ENCODE measurements around the gene LDLRAD4.
"Not testable (repeated sequence)": the region's sequence is repeated elsewhere in the genome, so short reads cannot be mapped to it uniquely, and the experiment has no call there.

Gene LDLRAD4

DNA sequence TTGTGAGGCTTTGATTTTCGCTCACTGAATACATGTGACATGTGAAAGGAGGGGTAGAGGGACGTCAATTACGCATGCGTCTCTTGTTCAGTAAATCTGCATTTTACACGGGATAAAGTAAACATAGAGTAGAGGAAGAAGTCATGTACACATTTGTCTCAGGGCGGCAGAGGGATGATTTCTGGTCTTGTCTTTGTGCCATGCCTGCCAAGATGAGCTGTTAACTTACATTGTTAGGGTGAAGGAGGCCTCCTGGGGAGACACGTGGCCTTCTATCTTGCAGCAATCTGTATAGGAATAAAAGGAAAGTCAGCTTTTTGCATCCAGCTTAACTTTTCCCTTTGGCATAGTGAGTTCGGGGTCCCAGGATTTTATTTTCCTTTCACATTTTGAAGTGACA lies 106.3 kb downstream of the LDLRAD4 start:
- in situ Hi-C loops (cut with MboI; ENCODE audit: low sequenced_read_pairs): no loop called here

- in situ Hi-C loops (cut with MboI; ENCODE audit: low sequenced_read_pairs): no loop called here
Measured at GRCh38 chr18:13328213-13328612, 109.7 kb downstream of the LDLRAD4 start.

- in situ Hi-C loops (cut with MboI; ENCODE audit: low sequenced_read_pairs): no loop called here
Measured at GRCh38 chr18:13330996-13331395, 112.4 kb downstream of the LDLRAD4 start.

DNA sequence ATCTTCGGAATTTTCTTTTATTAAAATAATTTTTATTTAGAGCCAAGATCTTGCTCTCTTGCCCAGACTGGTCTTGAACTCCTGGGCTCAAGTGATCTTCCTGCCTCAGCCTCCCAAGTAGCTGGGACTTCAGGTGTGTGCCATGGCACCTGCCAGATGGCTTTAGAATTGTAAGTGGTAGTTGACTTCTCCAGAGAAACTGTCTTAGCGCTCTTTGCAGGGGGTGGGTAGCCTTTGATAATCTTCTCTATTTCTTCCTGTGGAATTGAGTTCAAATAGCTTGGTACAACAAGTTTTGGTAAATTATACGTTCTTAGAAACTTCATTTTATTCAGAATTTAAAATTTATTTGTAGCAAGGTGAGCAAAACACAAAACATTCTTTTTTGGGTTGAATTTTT lies 113.3 kb downstream of the LDLRAD4 start:
- in situ Hi-C loops (cut with MboI; ENCODE audit: low sequenced_read_pairs): no loop called here

- in situ Hi-C loops (cut with MboI; ENCODE audit: low sequenced_read_pairs): no loop called here
Measured at GRCh38 chr18:13332874-13333273, 114.3 kb downstream of the LDLRAD4 start.

DNA sequence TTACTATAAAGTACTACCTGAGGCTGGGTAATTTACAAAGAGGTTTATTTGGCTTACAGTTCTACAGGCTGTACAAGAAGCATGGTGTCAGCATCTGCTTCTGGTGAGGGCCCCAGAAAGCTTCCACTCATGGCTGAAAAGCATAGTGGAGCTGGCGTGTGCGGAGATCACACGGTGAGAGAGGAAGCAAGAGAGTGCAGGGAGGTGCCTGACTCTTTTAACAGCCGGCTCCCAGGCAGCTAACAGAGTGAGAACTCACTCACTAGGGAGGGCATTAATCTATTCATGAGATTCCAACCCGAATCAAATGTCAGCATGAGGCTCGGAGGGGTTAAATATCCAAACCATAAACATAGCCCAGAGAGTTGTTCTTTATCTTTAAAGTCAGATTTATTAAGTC lies 117.3 kb downstream of the LDLRAD4 start:
- in situ Hi-C loops (cut with MboI; ENCODE audit: low sequenced_read_pairs): no loop called here

DNA sequence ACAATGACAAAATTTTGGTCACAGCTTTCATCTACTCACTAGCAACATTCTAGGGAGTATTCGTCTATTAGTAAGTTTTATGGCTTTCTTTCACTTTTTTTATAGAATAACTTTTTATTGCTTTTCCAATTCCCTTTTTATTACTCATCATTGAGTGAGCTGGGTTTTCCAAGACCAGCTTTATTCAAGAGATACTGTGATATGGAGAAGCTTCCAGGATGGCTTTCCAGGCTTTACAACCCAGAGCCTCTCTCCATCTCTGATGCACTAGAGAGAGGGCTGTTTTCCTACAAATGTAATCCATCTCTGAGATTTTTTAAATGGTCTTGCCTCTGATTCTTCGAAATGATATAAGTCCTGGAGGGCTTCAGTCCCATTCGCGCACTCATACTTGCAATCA lies 118.3 kb downstream of the LDLRAD4 start:
- in situ Hi-C loops (cut with MboI; ENCODE audit: low sequenced_read_pairs): no loop called here

GRCh38 chr18:13337369-13337768 lies 118.8 kb downstream of the LDLRAD4 start:
- in situ Hi-C loops (cut with MboI; ENCODE audit: low sequenced_read_pairs): no loop called here

DNA sequence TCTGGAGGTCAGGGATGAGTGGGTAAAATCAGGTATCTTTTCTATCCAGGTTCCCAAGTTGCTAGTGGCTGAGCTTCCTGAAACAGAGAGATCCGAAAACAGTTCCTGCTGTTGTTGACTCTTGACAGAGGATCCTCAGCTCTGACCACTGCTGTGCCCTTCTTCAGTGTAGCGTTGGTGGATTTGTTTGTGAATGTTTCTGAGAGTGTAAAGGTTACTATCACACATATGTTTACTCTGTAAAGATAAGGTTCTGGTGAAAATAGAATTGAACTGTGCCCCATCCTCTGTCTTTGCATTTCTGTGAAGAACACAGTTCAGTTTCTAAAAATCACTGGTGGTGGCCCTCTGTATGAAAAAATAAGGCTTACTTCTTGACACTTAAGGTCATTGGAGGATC lies 119.8 kb downstream of the LDLRAD4 start:
- in situ Hi-C loops (cut with MboI; ENCODE audit: low sequenced_read_pairs): no loop called here

- in situ Hi-C loops (cut with MboI; ENCODE audit: low sequenced_read_pairs): no loop called here
Measured at GRCh38 chr18:13339653-13340052, 121.1 kb downstream of the LDLRAD4 start.

GRCh38 chr18:13346449-13346848 lies 127.9 kb downstream of the LDLRAD4 start:
- in situ Hi-C loops (cut with MboI; ENCODE audit: low sequenced_read_pairs): not testable (repeated sequence)

- in situ Hi-C loops (cut with MboI; ENCODE audit: low sequenced_read_pairs): no loop called here
Measured at GRCh38 chr18:13353084-13353823, 134.7 kb downstream of the LDLRAD4 start.

- in situ Hi-C loops (cut with MboI; ENCODE audit: low sequenced_read_pairs): no loop called here
Measured at GRCh38 chr18:13354402-13354801, 135.8 kb downstream of the LDLRAD4 start.

DNA sequence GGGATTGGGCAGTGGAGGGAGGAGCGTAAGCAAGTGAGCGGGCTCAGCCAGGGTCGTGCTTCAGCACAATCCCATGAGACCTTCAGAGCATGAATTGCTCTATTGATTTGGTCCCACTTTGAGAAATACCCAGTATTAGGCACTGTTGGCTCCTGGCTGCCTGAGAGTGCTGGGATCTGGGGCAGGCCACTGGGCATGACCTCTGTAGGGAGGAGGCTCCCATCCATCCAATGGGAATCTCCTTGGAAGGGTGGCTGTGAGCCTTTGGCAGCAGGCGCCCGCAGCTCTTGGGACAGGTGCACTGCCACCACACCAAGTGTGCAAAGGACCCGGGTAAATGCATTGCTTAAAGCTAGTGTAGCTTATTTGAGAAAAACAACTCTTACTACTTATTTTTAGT lies 137.5 kb downstream of the LDLRAD4 start:
- in situ Hi-C loops (cut with MboI; ENCODE audit: low sequenced_read_pairs): no loop called here

GRCh38 chr18:13357289-13357688 lies 138.7 kb downstream of the LDLRAD4 start:
- in situ Hi-C loops (cut with MboI; ENCODE audit: low sequenced_read_pairs): no loop called here

GRCh38 chr18:13359210-13359609 lies 140.7 kb downstream of the LDLRAD4 start:
- in situ Hi-C loops (cut with MboI; ENCODE audit: low sequenced_read_pairs): no loop called here

GRCh38 chr18:13361431-13361830 lies 142.9 kb downstream of the LDLRAD4 start:
- in situ Hi-C loops (cut with MboI; ENCODE audit: low sequenced_read_pairs): no loop called here

GRCh38 chr18:13362051-13362450 lies 143.5 kb downstream of the LDLRAD4 start:
- in situ Hi-C loops (cut with MboI; ENCODE audit: low sequenced_read_pairs): no loop called here

- in situ Hi-C loops (cut with MboI; ENCODE audit: low sequenced_read_pairs): no loop called here
Measured at GRCh38 chr18:13362607-13363006, 144.0 kb downstream of the LDLRAD4 start.

DNA sequence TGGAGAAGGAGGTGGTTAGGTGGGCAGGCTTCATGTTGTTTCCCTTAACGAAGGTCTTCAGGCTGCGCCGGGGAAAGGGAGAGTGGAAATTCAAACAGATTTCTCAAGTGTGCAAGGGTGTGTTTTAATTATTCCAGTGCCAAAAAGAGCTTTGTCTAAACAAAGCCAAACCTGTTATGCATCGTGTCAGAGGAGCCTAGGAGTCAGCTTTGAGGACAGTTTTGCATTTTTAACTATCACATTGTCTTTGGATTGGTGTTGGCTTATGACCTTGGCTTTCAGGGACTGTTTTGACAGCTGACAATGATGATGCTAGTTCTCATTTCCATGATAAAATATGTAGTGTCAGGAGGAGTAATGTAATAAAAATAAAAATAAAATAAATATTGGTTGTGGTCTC lies 144.8 kb downstream of the LDLRAD4 start:
- in situ Hi-C loops (cut with MboI; ENCODE audit: low sequenced_read_pairs): no loop called here

- in situ Hi-C loops (cut with MboI; ENCODE audit: low sequenced_read_pairs): no loop called here
Measured at GRCh38 chr18:13364721-13365205, 146.2 kb downstream of the LDLRAD4 start.

GRCh38 chr18:13366131-13366530 lies 147.6 kb downstream of the LDLRAD4 start:
- in situ Hi-C loops (cut with MboI; ENCODE audit: low sequenced_read_pairs): no loop called here

GRCh38 chr18:13366541-13366940 lies 148.0 kb downstream of the LDLRAD4 start:
- in situ Hi-C loops (cut with MboI; ENCODE audit: low sequenced_read_pairs): no loop called here

Data from HL-60/S4 treated with phorbol 12-myristate 13-acetate at 8.2 ng/mL for 4 days and 3 days (cell line).